KBM-7 (cell line): ENCODE data around the gene BABAM2.

ENCODE experiments used
- DNase-seq: peaks from one replicate; pipeline ENCODE4 v3.0.0-alpha.2; 2015
- in situ Hi-C: fragments of 300-500 bp; cut with MboI; formaldehyde crosslinking; loops from 2 replicates; pipeline ENCODE4 v1.14.3; 2020; ENCODE audit warnings: low sequenced_read_pairs, low pct_unique_long_range_greater_than_20kb, mixed read lengths

Gene BABAM2

DNA sequence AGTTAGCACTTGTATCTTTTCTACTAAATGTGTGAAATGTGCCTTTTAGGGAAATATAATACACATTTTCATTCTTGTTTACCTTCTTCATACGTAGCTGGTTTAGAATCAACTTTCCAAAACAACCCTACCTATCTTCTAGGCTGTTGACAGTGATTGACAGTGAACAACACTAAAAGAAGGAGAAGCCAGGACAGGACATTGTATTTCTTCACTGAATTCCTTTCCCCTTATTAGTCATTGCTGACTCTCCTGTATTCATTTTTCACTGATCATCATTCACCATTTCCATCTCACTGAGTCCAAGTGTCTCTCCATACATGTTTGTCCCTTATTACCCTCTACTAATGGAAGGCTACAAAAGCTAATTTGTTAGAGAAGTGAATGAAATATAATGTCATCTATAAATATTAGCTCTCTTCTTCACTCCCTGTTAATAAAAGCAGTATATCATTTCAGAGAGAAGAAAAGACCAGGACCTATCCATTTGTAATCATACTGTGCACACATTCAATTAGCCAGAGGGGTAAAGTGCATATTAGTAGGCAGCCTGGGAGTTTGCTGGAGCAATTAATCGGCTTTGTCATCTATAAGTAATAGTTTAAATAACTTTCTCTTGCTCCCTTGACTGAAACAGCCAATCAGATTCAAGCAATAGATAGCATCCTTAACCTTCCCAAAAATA is 309.6 kb downstream of the BABAM2 start:
- DNase-seq: no peak
- in situ Hi-C loops: no loop called here

GRCh38 chr2:28201671-28202180 is 311.2 kb downstream of the BABAM2 start:
- in situ Hi-C loops: no loop called here
- DNase-seq: no peak

DNA sequence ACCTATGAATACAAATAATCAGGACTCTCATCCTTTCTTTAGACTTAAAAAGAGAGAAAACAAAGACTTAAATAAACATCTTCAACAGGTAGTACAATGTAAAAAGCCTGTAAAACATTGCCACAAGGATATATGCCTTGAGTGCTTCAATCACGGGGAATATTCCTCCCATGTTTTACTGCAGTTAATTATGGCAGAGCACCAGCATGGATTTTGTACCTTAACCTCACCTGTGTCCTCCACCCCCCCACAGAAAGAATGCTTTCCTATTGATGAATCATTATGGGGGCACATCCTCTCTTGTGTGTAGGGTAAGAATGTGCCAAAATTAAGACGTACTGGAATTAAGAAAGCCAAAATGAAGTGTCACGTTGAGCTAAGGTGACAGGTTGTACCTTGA is 312.2 kb downstream of the BABAM2 start:
- in situ Hi-C loops: no loop called here
- DNase-seq: no peak

DNA sequence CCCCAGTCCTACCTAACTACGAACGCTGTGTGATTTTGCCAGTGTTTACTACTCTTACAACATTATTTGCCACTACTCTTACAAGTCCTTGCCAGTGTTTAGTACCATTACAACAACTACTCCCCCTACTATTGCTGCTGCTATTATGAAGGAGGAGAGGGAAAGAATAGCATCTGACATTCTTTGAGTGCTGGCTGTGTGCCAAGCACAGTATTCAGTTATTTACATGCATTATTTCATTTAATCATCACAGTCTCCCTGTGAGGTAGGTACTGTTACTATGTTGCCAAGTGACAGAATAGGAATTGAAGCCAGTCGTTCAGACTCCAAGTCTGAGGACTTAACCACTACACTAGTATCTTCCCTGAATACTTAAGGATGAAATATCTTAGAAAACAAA is 316.2 kb downstream of the BABAM2 start:
- DNase-seq: no peak
- in situ Hi-C loops: no loop called here

DNA sequence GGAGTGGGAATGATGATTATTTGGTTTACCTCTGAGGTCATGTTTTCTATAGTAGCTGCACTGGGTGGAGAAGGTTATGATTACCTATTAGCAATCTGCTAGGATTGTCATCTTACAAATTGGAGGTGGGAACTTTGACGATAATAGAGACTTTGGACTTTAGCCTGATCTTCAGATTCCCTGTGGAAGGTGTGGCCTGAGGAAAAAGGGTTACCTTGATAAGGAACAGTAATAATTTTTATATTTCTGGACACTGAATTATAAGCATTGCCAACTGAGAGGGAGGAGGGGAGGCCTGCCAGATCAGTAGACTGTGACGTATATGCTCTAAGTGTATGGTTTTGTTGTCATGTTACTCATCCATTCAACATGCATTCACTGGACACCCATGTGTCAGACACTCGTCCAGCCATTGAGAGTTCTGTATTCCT is 318.7 kb downstream of the BABAM2 start:
- no peak for DNase-seq
- in situ Hi-C loops: no loop called here

DNA sequence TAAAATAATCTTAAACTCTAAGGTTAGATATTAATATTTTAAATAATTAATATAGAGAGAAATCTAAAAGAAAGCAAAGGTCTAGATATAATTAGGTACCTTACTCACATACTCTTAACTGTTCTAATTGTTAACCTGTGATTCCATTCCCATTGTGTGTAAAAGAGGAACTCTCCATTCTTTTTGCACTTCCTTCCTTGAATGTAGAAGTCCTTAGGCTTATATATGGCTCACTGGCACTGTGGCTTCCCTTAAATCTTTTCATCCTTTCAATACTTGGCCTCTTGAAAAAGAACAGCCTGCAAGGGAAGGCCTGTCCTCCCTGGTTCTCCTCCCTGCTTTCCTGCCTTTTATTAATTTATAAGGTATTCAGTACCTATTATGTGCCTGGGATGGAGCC is 319.3 kb downstream of the BABAM2 start:
- DNase-seq: peak; percentile 24
- in situ Hi-C loops: no loop called here

- DNase-seq: no peak
- in situ Hi-C loops: no loop called here
These were observed 320.0 kb downstream of the BABAM2 start for GRCh38 chr2:28210535-28210934.

DNA sequence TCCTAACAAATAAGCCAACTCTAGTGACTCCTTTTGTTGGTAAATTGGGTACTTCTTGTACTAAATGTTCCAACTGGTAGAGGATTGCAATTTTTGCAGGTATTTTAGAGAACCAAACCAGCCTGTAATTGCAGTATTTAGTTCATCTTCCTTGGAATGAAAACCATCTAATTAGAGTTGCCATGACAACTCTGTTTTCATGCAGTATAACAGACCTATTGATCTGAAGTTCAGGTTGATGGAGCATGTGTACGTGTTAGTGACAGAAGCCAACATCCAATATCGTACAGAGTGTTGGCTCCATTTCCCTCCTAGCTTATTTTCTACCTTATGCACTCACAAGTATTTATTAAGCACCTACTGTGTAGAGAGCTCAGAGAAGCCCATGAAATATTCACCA is 325.8 kb downstream of the BABAM2 start:
- DNase-seq: no peak
- in situ Hi-C loops: no loop called here

- in situ Hi-C loops: no loop called here
- no peak for DNase-seq
These were observed 326.7 kb downstream of the BABAM2 start for GRCh38 chr2:28217042-28217740.

GRCh38 chr2:28219138-28219537 is 328.6 kb downstream of the BABAM2 start:
- DNase-seq: no peak
- in situ Hi-C loops: no loop called here

GRCh38 chr2:28219758-28220368 is 329.3 kb downstream of the BABAM2 start:
- in situ Hi-C loops: no loop called here
- DNase-seq: no peak

- in situ Hi-C loops: no loop called here
- no peak for DNase-seq
These were observed 334.3 kb downstream of the BABAM2 start for GRCh38 chr2:28224648-28225472.

DNA sequence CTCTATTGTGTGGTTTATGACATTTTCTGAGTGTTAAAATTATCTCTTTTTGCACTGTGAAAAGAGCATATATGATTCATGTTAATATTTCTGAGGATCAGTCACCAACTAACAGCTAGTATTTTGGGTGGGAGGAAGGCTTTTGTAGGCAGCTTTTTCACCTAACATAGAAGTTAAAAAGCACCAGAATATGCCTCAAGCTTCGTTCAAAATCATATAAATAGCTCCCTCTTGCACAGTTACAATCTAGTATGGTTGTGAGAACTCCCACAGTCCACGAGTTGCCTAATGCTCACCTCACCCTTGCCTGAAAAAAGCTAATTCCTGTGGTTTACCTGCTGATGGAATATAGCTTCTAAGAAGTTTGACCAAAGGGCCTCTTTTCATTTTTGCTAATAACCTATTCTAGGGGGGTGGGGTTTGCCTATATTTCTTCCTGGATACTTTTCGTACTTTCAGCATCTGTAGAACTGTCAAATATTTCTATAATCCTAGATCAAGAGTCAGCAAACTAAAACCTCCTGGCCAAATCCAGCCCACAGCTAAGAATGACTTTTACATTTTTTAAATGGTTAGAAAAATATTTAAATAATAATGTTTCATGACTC is 335.0 kb downstream of the BABAM2 start:
- DNase-seq: no peak
- in situ Hi-C loops: no loop called here

DNA sequence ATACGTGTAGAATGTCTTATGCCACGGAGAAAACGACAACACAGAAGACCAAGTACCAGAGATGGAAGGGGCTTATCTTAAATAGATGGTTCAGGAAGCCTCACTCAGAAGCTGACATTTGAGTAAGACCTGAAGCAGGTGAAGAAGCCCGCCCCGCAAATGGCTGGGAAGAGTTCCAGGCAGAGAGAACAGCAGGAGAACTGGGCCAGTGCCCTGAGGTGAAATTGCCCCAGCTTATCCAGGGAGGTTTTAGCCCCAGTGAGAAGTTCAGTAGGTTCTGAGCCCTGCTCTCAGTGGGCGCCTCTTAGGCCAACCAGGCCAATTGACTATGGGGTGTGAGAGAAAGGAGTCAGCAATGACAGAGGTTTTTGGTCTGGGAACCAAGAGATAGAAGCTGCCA is 336.0 kb downstream of the BABAM2 start:
- in situ Hi-C loops: no loop called here
- no peak for DNase-seq

GRCh38 chr2:28227498-28227897 is 337.0 kb downstream of the BABAM2 start:
- DNase-seq: no peak
- in situ Hi-C loops: no loop called here

DNA sequence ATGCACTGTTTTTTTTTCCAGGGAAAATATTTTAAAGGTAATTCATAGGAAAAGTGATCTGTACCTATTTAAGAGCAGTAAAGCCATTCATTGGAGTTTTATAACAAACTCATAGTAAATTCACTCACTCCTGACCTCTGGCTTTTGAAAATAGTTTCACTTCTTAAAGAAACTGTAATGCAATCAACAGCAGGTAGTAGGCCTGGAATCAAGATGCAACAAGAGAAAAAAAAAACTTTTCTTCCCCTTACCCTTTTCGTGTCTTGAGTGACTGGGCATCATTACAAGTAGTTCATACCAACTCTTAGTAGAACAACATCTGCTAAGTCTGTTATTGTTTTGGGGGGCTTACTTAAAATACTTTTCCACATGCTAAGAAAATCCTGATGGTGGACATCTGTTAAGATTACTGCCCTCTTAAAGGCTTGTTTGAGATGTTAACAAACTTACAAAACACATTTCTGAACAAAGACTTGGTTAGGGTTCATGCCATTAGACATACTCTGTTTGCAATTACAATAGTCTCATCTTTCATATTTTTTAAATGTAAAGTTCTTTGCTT is 338.0 kb downstream of the BABAM2 start:
- DNase-seq: no peak
- in situ Hi-C loops: no loop called here

DNA sequence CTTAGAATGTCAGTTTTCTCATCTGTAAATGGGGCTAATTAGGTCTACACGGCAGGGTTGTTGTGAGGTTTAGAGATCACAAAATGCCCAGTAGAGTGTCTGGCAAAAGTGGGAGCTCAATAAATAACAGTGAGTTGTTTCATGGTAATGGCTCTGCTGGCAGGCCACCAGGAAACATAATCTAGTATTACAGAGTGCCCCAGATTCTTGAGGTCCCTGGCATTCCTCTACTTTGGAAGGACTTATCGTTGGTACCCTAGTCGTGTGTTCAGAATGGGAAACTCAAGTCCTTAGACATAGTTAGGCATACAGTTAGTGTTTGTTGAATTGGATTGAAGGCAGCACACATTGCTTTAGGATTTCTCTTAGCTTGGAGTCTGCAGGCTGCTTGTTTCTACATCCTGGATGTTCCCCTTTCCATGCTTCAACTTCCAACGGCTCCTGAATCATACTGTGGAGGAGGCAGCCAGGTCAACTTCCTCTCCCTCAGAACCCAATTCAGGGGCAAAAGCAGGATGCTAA is 340.6 kb downstream of the BABAM2 start:
- in situ Hi-C loops: no loop called here
- DNase-seq: no peak

DNA sequence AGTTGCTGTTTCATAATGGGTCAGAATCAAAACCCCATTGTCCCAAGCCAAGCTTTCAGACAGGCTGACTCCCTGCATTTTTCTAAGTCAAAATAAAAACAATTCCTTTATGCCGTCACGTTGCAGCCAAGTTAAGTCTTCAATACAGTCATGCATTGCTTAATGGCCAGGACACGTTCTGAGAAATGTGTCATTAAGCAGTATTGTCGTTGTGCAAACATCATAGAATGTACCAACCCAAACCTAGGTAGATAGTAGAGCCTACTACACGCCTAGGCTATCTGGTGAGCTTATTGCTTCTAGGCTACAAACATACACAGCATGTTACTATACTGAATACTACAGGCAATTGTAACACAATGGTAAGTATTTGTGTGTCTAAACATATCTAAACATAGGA is 341.8 kb downstream of the BABAM2 start:
- in situ Hi-C loops: no loop called here
- DNase-seq: no peak
